OCI-LY7 (cell line): ENCODE results near the gene ADAM22. TPM values are rescaled to one million over a fixed set of nuclear protein-coding genes. Genes with fewer than 3 reads are reported as not detected.

Experiments
- BruUV-seq: library from RNA; stranded (reverse); fragments of 400-500 nt; replicated peaks from 2 replicates; lab custom pipeline; 2021; lab: Mats Ljungman, UMichigan
- CTCF ChIA-PET: fragments of 300-600 bp; sonication (Branson Sonifier 250); formaldehyde crosslinking; loops from one replicate; lab custom pipeline; 2022; ENCODE audit warnings: antibody characterized with exemption; ENCODE audit not compliant: unreplicated experiment; lab: Charles Lee
- POLR2A ChIA-PET: fragments of 300-600 bp; sonication (Branson Sonifier 250); formaldehyde crosslinking; loops from one replicate; lab custom pipeline; 2022; ENCODE audit warnings: antibody characterized with exemption; lab: Charles Lee
- DNase-seq: peaks from one replicate; pipeline ENCODE4 v3.0.0-alpha.2; 2015; ENCODE audit warnings: low spot score
- H2AFZ ChIP-seq: fragments of 200-600 bp; sonication (generic), shearing (Covaris generic); 2 replicates; pipeline ENCODE4 v1.6.1; 2014; ENCODE audit warnings: mild to moderate bottlenecking, antibody characterized with exemption, low read length, moderate library complexity
- H3K27ac ChIP-seq: fragments of 200-600 bp; sonication (generic); 2 replicates; pipeline ENCODE4 v1.5.1; 2014; ENCODE audit warnings: mixed run types, low read depth, mild to moderate bottlenecking, moderate library complexity, low read length, inconsistent platforms; ENCODE audit not compliant: poor library complexity, severe bottlenecking
- H3K36me3 ChIP-seq: fragments of 200-600 bp; sonication (generic); 2 replicates; pipeline ENCODE4 v1.6.1; 2014; ENCODE audit warnings: mild to moderate bottlenecking, antibody characterized with exemption, low read length, moderate library complexity, mixed read lengths; ENCODE audit not compliant: insufficient read depth
- H3K4me1 ChIP-seq: fragments of 200-600 bp; sonication (generic); 2 replicates; pipeline ENCODE4 v1.5.1; 2014; ENCODE audit warnings: mild to moderate bottlenecking, low read length; ENCODE audit not compliant: insufficient read depth, poor library complexity, severe bottlenecking
- H3K4me2 ChIP-seq: fragments of 200-600 bp; sonication (generic); 2 replicates; pipeline ENCODE4 v1.6.1; 2014; ENCODE audit warnings: mild to moderate bottlenecking, low read length
- H3K4me3 ChIP-seq: fragments of 200-600 bp; sonication (generic); 2 replicates; pipeline ENCODE4 v1.5.1; 2014; ENCODE audit warnings: mild to moderate bottlenecking, low read depth, low read length; ENCODE audit not compliant: poor library complexity, severe bottlenecking
- H3K79me2 ChIP-seq: fragments of 200-600 bp; sonication (generic); 2 replicates; pipeline ENCODE4 v1.6.1; 2016; ENCODE audit warnings: low read depth, mild to moderate bottlenecking, low read length, moderate library complexity, mixed read lengths; ENCODE audit not compliant: insufficient read depth
- H3K9me2 ChIP-seq: fragments of 200-600 bp; sonication (generic); 2 replicates; pipeline ENCODE4 v1.6.1; 2016; ENCODE audit warnings: mild to moderate bottlenecking, low read length, mixed read lengths; ENCODE audit not compliant: insufficient read depth
- H3K9me3 ChIP-seq: fragments of 200-600 bp; sonication (generic); 2 replicates; pipeline ENCODE4 v1.6.1; 2014; ENCODE audit warnings: mild to moderate bottlenecking, mixed run types, low read length, mixed read lengths
- H4K20me1 ChIP-seq: fragments of 200-600 bp; sonication (generic); 2 replicates; pipeline ENCODE4 v1.6.1; 2014; ENCODE audit warnings: mild to moderate bottlenecking, antibody characterized with exemption, low read length, moderate library complexity, mixed read lengths; ENCODE audit not compliant: insufficient read depth
- EZH2phosphoT487 ChIP-seq: fragments of 200-600 bp; sonication (generic); IDR thresholded peaks from 2 replicates; pipeline ENCODE4 v1.6.1; 2018; ENCODE audit warnings: low read depth, borderline replicate concordance, mild to moderate bottlenecking, mixed run types, antibody characterized with exemption, low read length, moderate library complexity, mixed read lengths
- intact Hi-C: fragments of 100-400 bp; cut with micrococcal nuclease; formaldehyde crosslinking; loops from one replicate; pipeline ENCODE4 v1.10.0; 2022; ENCODE audit not compliant: unreplicated experiment
- total RNA-seq, 2 experiments: library from RNA; depleted of rRNA in 1 of 2; stranded (reverse); fragments of >200 nt in 1 of 2; shearing (Covaris generic) in 1 of 2; gene quantifications; 2 replicates each; pipeline ENCODE4 v1.2.3, GENCODE V29; 2014 to 2022
- TF ChIP-seq, protein P1 (sequence below): fragments of 200-600 bp; sonication (generic); conservative IDR thresholded peaks from 2 replicates; pipeline ENCODE4 v1.5.1; 2014; ENCODE audit warnings: mild to moderate bottlenecking, antibody characterized with exemption, low read length, moderate library complexity, mixed read lengths

The ADAM22 gene
- total RNA-seq, 2 experiments from 2014 or later: 12.0 to 13.6 TPM

DNA sequence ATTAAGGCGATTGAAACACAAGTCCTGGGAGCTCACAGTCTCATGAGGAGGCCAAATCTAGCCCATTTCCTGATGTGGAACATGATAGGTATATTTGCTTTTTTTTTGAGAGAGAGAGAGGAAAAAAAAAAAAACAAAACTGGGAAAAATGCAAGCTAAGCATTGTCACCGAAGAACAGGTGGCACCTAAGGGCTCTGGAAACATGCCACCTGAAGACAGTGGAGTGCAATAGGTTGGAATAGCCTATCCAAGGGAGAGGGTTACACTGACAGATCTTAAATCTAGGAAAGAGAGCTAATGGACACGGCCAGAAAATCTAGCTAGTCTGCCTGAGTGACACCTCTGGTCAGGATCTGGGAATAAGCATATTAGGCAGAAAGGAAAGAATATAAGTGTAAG is 175.6 kb downstream of the ADAM22 start:
- H3K4me2 ChIP-seq: no peak overlapping the region
- intact Hi-C loops: loop anchor here (5.0 to 10.0 kb wide), 2 partner anchors 175 to 602 kb away; partner anchors contain the start of gene ADAM22
- no peaks in the 10 kb centered on the region for H3K79me2 ChIP-seq
- ChIA-PET POLR2A (interaction anchor here (0.7 to 1.0 kb wide), 2 partner anchors 9 to 753 kb away, joined by 4 to 6 read pairs; no protein-coding TSS in a partner anchor), CTCF (no interaction called here)
- H2AFZ ChIP-seq: no peak overlapping the region
- H3K4me3 ChIP-seq: no peak overlapping the region
- H3K4me1 ChIP-seq: no peaks in the 10 kb centered on the region
- H3K36me3 ChIP-seq: no peaks in the 10 kb centered on the region
- DNase-seq: no peak
- no TSS peak for BruUV-seq
- TF ChIP-seq, protein P1, sequence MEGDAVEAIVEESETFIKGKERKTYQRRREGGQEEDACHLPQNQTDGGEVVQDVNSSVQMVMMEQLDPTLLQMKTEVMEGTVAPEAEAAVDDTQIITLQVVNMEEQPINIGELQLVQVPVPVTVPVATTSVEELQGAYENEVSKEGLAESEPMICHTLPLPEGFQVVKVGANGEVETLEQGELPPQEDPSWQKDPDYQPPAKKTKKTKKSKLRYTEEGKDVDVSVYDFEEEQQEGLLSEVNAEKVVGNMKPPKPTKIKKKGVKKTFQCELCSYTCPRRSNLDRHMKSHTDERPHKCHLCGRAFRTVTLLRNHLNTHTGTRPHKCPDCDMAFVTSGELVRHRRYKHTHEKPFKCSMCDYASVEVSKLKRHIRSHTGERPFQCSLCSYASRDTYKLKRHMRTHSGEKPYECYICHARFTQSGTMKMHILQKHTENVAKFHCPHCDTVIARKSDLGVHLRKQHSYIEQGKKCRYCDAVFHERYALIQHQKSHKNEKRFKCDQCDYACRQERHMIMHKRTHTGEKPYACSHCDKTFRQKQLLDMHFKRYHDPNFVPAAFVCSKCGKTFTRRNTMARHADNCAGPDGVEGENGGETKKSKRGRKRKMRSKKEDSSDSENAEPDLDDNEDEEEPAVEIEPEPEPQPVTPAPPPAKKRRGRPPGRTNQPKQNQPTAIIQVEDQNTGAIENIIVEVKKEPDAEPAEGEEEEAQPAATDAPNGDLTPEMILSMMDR: no peak
- no peak for TF ChIP-seq EZH2phosphoT487
- no peak overlapping the region for H3K27ac ChIP-seq
- H3K9me2 ChIP-seq: no peaks in the 10 kb centered on the region
- no peaks in the 10 kb centered on the region for H4K20me1 ChIP-seq
- no peaks in the 10 kb centered on the region for H3K9me3 ChIP-seq

DNA sequence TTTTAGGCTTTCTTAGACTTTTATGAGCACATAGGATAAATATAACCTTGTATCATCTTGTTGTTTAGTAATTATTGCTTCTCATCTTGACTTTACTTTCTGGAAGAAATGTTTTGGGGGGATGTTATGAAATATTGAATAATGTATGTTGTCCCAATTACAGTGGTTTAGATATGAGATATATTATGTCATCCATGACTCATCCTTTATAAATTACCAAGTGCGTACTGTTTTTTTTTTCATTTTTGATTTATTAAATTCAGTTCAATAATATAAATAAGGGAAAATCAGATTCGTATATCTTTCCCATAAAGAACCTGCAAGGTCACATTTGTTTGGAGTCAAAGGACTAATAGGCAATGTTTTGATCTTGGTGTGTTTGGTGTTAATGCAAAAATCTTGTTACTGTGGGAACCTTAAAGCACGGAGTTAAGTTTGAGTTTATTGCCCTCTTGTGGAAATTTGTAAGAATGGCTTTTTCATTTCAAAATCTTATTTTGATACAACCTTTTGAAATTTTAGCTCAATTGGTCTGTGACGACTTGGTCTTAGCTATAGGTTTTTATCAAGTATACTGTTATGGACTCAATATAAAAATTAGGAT is 177.2 kb downstream of the ADAM22 start:
- peak; percentile 49 for DNase-seq
- TF ChIP-seq, protein P1: peak; percentile 83
- TF ChIP-seq EZH2phosphoT487: no peak
- Histone ChIP-seq H3K9me2 (no peaks in the 10 kb centered on the region), H3K27ac (no peak overlapping the region), H3K36me3 (no peaks in the 10 kb centered on the region), H3K4me1 (no peaks in the 10 kb centered on the region), H4K20me1 (no peaks in the 10 kb centered on the region), H3K79me2 (no peaks in the 10 kb centered on the region), H3K4me2 (no peak overlapping the region), H3K4me3 (no peak overlapping the region), H3K9me3 (no peaks in the 10 kb centered on the region), H2AFZ (no peak overlapping the region)
- no TSS peak for BruUV-seq
- intact Hi-C loops: loop anchor here (1.0 to 10.0 kb wide), 3 partner anchors 176 to 604 kb away; partner anchors contain the start of gene ADAM22
- ChIA-PET CTCF (interaction anchor here (0.5 kb wide), 1 partner anchor 44 kb away, joined by 3 read pairs; no protein-coding TSS in a partner anchor), POLR2A (interaction anchor here (0.7 to 1.0 kb wide), 3 partner anchors 167 to 985 kb away, joined by 3 to 8 read pairs (median 4); no protein-coding TSS in a partner anchor)
